Activated CD4-positive, CD25-positive, alpha-beta regulatory T cell (primary cell): Measurements from ENCODE around the gene DBF4.
"Not testable (repeated sequence)": the region's sequence is repeated elsewhere in the genome, so short reads cannot be mapped to it uniquely, and the experiment has no call there.

Experiments
- DNase-seq, 4 experiments: peaks; one replicate each; lab custom pipeline; 2025; lab: John Stamatoyannopoulos, UW

The DBF4 gene

GRCh38 chr7:87882151-87882937 lies 6.1 kb downstream of the DBF4 start:
- no peak for DNase-seq

GRCh38 chr7:87885018-87885417 lies 8.7 kb downstream of the DBF4 start:
- DNase-seq, result no peak

GRCh38 chr7:87886875-87887274 lies 10.6 kb downstream of the DBF4 start:
- no peak for DNase-seq

- no peak for DNase-seq
Measured at GRCh38 chr7:87895363-87895762, 19.1 kb downstream of the DBF4 start.

- DNase-seq, result no peak
Measured at GRCh38 chr7:87899255-87899654, 23.0 kb downstream of the DBF4 start.

GRCh38 chr7:87907136-87907906 lies 31.0 kb downstream of the DBF4 start:
- DNase-seq, result not testable (repeated sequence)

GRCh38 chr7:87908814-87909213 lies 32.5 kb downstream of the DBF4 start:
- not testable (repeated sequence) for DNase-seq

GRCh38 chr7:87912121-87912520 lies 35.8 kb downstream of the DBF4 start:
- no peak for DNase-seq

GRCh38 chr7:87918740-87919139 lies 42.4 kb downstream of the DBF4 start:
- DNase-seq, result no peak

GRCh38 chr7:87919875-87920274 lies 43.6 kb downstream of the DBF4 start:
- DNase-seq, result no peak

GRCh38 chr7:87920578-87920977 lies 44.3 kb downstream of the DBF4 start:
- no peak for DNase-seq

- not testable (repeated sequence) for DNase-seq
Measured at GRCh38 chr7:87922759-87923395, 46.6 kb downstream of the DBF4 start.

GRCh38 chr7:87926581-87927461 lies 50.5 kb downstream of the DBF4 start:
- no peak for DNase-seq

GRCh38 chr7:87933605-87933952 lies 57.3 kb downstream of the DBF4 start:
- no peak for DNase-seq

GRCh38 chr7:87933953-87934698 lies 57.8 kb downstream of the DBF4 start, which contains the start of gene ADAM22:
Gene ADAM22, plus strand, starts transcription at chr7:87934251. Its CDS starts 215 bp downstream, at chr7:87934466.
- DNase-seq, result peak; percentile 27 to 63 (median 48)

- no peak for DNase-seq
Measured at GRCh38 chr7:87934699-87935383, 58.5 kb downstream of the DBF4 start.

- no peak for DNase-seq
Measured at GRCh38 chr7:87935384-87935706, 59.1 kb downstream of the DBF4 start.

- DNase-seq, result no peak
Measured at GRCh38 chr7:87941138-87941537, 64.8 kb downstream of the DBF4 start.

GRCh38 chr7:87944547-87944946 lies 68.3 kb downstream of the DBF4 start:
- no peak for DNase-seq

GRCh38 chr7:87945926-87946325 lies 69.6 kb downstream of the DBF4 start:
- DNase-seq, result not testable (repeated sequence)

- DNase-seq, result no peak
Measured at GRCh38 chr7:87948371-87948770, 72.1 kb downstream of the DBF4 start.
